SK-N-SH (cell line): ENCODE results near the gene UNK.

Experiments
- EP300 ChIP-seq, 2 experiments: IDR thresholded peaks; 2 replicates each; pipeline versions ENCODE4 v1.4.0 to v1.6.1; 2012; ENCODE audit warnings: borderline replicate concordance in 1 of 2, low read depth in 1 of 2, low read length in 1 of 2
- GABPA ChIP-seq: IDR thresholded peaks from 2 replicates; pipeline ENCODE4 v1.4.0; 2012; ENCODE audit warnings: low read depth, mild to moderate bottlenecking
- GATA2 ChIP-seq: sonication (generic); formaldehyde crosslinking; IDR thresholded peaks from 2 replicates; pipeline ENCODE4 v1.5.0; 2020; ENCODE audit warnings: mild to moderate bottlenecking, missing genetic modification reagents
- IRF3 ChIP-seq: fragments of 150-350 bp; IDR thresholded peaks from 2 replicates; pipeline ENCODE4 v1.6.1; 2016; ENCODE audit warnings: mild to moderate bottlenecking, low read depth, low read length
- NFIC ChIP-seq: IDR thresholded peaks from 2 replicates; pipeline ENCODE4 v1.4.0; 2012; ENCODE audit warnings: borderline replicate concordance
- POLR2AphosphoS5 ChIP-seq: IDR thresholded peaks from 2 replicates; pipeline ENCODE4 v1.6.1; 2012; ENCODE audit warnings: low read depth, low read length
- RFX5 ChIP-seq: IDR thresholded peaks from 2 replicates; pipeline ENCODE4 v1.6.1; 2012; ENCODE audit warnings: mild to moderate bottlenecking, improper control_type of control experiment, low read length
- SMC3 ChIP-seq: IDR thresholded peaks from 2 replicates; pipeline ENCODE4 v1.6.1; 2012; ENCODE audit warnings: low read depth, low read length, improper control_type of control experiment
- TAF1 ChIP-seq: IDR thresholded peaks from 2 replicates; pipeline ENCODE4 v1.6.1; 2012; ENCODE audit warnings: low read depth, mild to moderate bottlenecking, low read length, moderate library complexity, borderline replicate concordance
- TEAD4 ChIP-seq: IDR thresholded peaks from 2 replicates; pipeline ENCODE4 v1.4.0; 2012; ENCODE audit warnings: mild to moderate bottlenecking, borderline replicate concordance; ENCODE audit not compliant: insufficient read depth
- USF2 ChIP-seq: fragments of 150-350 bp; IDR thresholded peaks from 2 replicates; pipeline ENCODE4 v1.6.1; 2017; ENCODE audit warnings: antibody characterized with exemption, low read length, low read depth, borderline replicate concordance
- TF ChIP-seq, protein P1 (sequence below): fragments of 200-600 bp; sonication (generic); IDR thresholded peaks from 2 replicates; pipeline ENCODE4 v1.6.1; 2017; ENCODE audit warnings: antibody characterized with exemption, mild to moderate bottlenecking, moderate library complexity
- TF ChIP-seq, protein P2 (sequence below): IDR thresholded peaks from 2 replicates; pipeline ENCODE4 v1.4.0; 2012; ENCODE audit warnings: low read depth

DNA sequence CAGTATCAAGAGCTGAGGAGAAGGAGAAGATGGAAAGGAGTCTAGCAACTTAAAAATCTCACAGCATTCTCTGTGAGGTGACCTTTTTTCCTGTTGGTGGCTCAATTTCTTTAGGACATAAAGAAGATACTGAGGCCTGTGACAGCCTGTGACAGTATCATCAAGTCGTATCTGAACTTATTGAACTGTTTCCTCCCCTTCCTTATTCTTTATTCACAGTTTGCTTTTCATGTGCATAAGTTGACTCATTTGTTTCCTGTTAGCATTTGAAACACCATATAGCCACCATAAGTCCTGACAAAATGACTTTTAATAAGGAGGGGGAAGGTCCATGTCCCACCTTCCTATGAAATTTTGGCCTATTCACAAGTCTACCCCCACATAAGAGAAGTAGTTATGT, 8.9 kb downstream of the UNK start:
- TF ChIP-seq EP300 (IDR thresholded peaks at IDR 0.05; ENCODE audit: borderline replicate concordance in 1 of 2, low read depth in 1 of 2, low read length in 1 of 2) (no peak), TEAD4 (no peak), GABPA (no peak), USF2 (no peak), SMC3 (no peak), NFIC (no peak), POLR2AphosphoS5 (no peak), TAF1 (no peak), RFX5 (no peak), IRF3 (no peak), GATA2 (CRISPR knock-in tag) (no peak)
- TF ChIP-seq, protein P1, sequence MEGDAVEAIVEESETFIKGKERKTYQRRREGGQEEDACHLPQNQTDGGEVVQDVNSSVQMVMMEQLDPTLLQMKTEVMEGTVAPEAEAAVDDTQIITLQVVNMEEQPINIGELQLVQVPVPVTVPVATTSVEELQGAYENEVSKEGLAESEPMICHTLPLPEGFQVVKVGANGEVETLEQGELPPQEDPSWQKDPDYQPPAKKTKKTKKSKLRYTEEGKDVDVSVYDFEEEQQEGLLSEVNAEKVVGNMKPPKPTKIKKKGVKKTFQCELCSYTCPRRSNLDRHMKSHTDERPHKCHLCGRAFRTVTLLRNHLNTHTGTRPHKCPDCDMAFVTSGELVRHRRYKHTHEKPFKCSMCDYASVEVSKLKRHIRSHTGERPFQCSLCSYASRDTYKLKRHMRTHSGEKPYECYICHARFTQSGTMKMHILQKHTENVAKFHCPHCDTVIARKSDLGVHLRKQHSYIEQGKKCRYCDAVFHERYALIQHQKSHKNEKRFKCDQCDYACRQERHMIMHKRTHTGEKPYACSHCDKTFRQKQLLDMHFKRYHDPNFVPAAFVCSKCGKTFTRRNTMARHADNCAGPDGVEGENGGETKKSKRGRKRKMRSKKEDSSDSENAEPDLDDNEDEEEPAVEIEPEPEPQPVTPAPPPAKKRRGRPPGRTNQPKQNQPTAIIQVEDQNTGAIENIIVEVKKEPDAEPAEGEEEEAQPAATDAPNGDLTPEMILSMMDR, result no peak
- TF ChIP-seq, protein P2, sequence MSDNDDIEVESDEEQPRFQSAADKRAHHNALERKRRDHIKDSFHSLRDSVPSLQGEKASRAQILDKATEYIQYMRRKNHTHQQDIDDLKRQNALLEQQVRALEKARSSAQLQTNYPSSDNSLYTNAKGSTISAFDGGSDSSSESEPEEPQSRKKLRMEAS, result no peak
